WERI-Rb-1 (cell line): ENCODE data around the gene OR6N1.

Experiments
- DNase-seq: peaks from one replicate; pipeline ENCODE4 v3.0.0-alpha.2; 2020
- H3K27ac ChIP-seq: fragments of 250-450 bp; sonication (Bioruptor Pico); 2 replicates; pipeline ENCODE4 v1.5.1; 2020; ENCODE audit warnings: mild to moderate bottlenecking, moderate library complexity
- H3K27me3 ChIP-seq: fragments of 250-450 bp; sonication (Bioruptor Pico); 2 replicates; pipeline ENCODE4 v1.5.1; 2021; ENCODE audit warnings: mild to moderate bottlenecking, low read depth, moderate library complexity; ENCODE audit not compliant: insufficient read depth, severe bottlenecking
- H3K36me3 ChIP-seq: fragments of 250-450 bp; sonication (Bioruptor Pico); 2 replicates; pipeline ENCODE4 v1.5.1; 2020; ENCODE audit warnings: mild to moderate bottlenecking, moderate library complexity
- H3K4me3 ChIP-seq: 2 replicates; pipeline ENCODE4 v1.5.1; 2011; ENCODE audit warnings: low read depth, mild to moderate bottlenecking, control low read depth, low read length
- H3K9me3 ChIP-seq: fragments of 250-450 bp; sonication (Bioruptor Pico); 2 replicates; pipeline ENCODE4 v1.5.1; 2021; ENCODE audit warnings: mild to moderate bottlenecking, moderate library complexity; ENCODE audit not compliant: severe bottlenecking
- CTCF ChIP-seq: IDR thresholded peaks from 2 replicates; pipeline ENCODE4 v1.5.1; 2011; ENCODE audit warnings: low read depth, mild to moderate bottlenecking, control low read depth, inconsistent platforms, low read length

Gene OR6N1

GRCh38 chr1:158814970-158815369 is 43.0 kb upstream of the OR6N1 start:
- no peak for TF ChIP-seq CTCF
- Histone ChIP-seq H3K9me3 (no peaks in the 10 kb centered on the region), H3K36me3 (no peaks in the 10 kb centered on the region), H3K27ac (no peak overlapping the region), H3K4me3 (no peak overlapping the region), H3K27me3 (peaks cover 63% of the 10 kb centered on the region)
- DNase-seq, result no peak

GRCh38 chr1:158813164-158813563 is 41.2 kb upstream of the OR6N1 start:
- DNase-seq, result no peak
- H3K27ac ChIP-seq, result no peak overlapping the region
- no peaks in the 10 kb centered on the region for H3K36me3 ChIP-seq
- TF ChIP-seq CTCF, result no peak
- H3K9me3 ChIP-seq, result no peaks in the 10 kb centered on the region
- H3K27me3 ChIP-seq, result peaks cover 76% of the 10 kb centered on the region
- no peak overlapping the region for H3K4me3 ChIP-seq

- no peak for DNase-seq
Measured at GRCh38 chr1:158812336-158812735, 40.3 kb upstream of the OR6N1 start.

GRCh38 chr1:158810311-158810710 is 38.3 kb upstream of the OR6N1 start:
- peaks cover 5% of the 10 kb centered on the region for H3K9me3 ChIP-seq
- peaks cover 84% of the 10 kb centered on the region for H3K27me3 ChIP-seq
- H3K27ac ChIP-seq, result no peak overlapping the region
- TF ChIP-seq CTCF, result no peak
- DNase-seq, result no peak
- no peak overlapping the region for H3K4me3 ChIP-seq
- H3K36me3 ChIP-seq, result no peaks in the 10 kb centered on the region

More at GRCh38 chr1:158812336-158812735, 40.3 kb upstream of the OR6N1 start:
- no peaks in the 10 kb centered on the region for H3K36me3 ChIP-seq
- no peak for TF ChIP-seq CTCF
- no peak overlapping the region for H3K4me3 ChIP-seq
- H3K9me3 ChIP-seq, result peaks cover 3% of the 10 kb centered on the region
- no peak overlapping the region for H3K27ac ChIP-seq
- H3K27me3 ChIP-seq, result peaks cover 81% of the 10 kb centered on the region

- TF ChIP-seq CTCF, result no peak
- DNase-seq, result no peak
- Histone ChIP-seq H3K27me3 (peaks cover 84% of the 10 kb centered on the region), H3K36me3 (no peaks in the 10 kb centered on the region), H3K4me3 (no peak overlapping the region), H3K27ac (no peak overlapping the region), H3K9me3 (peaks cover 5% of the 10 kb centered on the region)
Measured at GRCh38 chr1:158809862-158810261, 37.9 kb upstream of the OR6N1 start.

GRCh38 chr1:158809256-158809655 is 37.3 kb upstream of the OR6N1 start:
- H3K27me3 ChIP-seq, result peaks cover 90% of the 10 kb centered on the region
- DNase-seq, result no peak
- no peaks in the 10 kb centered on the region for H3K36me3 ChIP-seq
- H3K27ac ChIP-seq, result no peak overlapping the region
- H3K9me3 ChIP-seq, result peaks cover 5% of the 10 kb centered on the region
- H3K4me3 ChIP-seq, result no peak overlapping the region
- no peak for TF ChIP-seq CTCF
